Neuronal stem cell (in vitro differentiated cells): ENCODE data around the gene CD3D. TPM values are rescaled to one million over a fixed set of nuclear protein-coding genes. Genes with fewer than 3 reads are reported as not detected.

Source experiments
- DNase-seq: peaks from one replicate; pipeline ENCODE4 v3.0.0-alpha.2; 2013; ENCODE audit warnings: low spot score
- H2AFZ ChIP-seq: one replicate; pipeline ENCODE4 v1.6.1; 2013; ENCODE audit warnings: mild to moderate bottlenecking, low read length, inconsistent platforms
- H2AK5ac ChIP-seq: 2 replicates; pipeline ENCODE4 v1.6.1; 2013; ENCODE audit warnings: low read depth, mild to moderate bottlenecking, inconsistent platforms, low read length, moderate library complexity, mixed read lengths
- H2BK120ac ChIP-seq: 2 replicates; pipeline ENCODE4 v1.6.1; 2013; ENCODE audit warnings: low read depth, mild to moderate bottlenecking, inconsistent platforms, low read length, moderate library complexity, mixed read lengths
- H2BK12ac ChIP-seq: one replicate; pipeline ENCODE4 v1.6.1; 2013; ENCODE audit warnings: low read length, inconsistent platforms
- H2BK15ac ChIP-seq: 2 replicates; pipeline ENCODE4 v1.6.1; 2013; ENCODE audit warnings: mild to moderate bottlenecking, low read length, inconsistent platforms, mixed read lengths
- H2BK5ac ChIP-seq: one replicate; pipeline ENCODE4 v1.6.1; 2013; ENCODE audit warnings: inconsistent platforms, mild to moderate bottlenecking, low read length, moderate library complexity
- H3K14ac ChIP-seq: one replicate; pipeline ENCODE4 v1.6.1; 2013; ENCODE audit warnings: low read length, inconsistent platforms
- H3K18ac ChIP-seq: 2 replicates; pipeline ENCODE4 v1.6.1; 2013; ENCODE audit warnings: low read length, inconsistent platforms
- H3K23ac ChIP-seq: 2 replicates; pipeline ENCODE4 v1.6.1; 2013; ENCODE audit warnings: low read depth, mild to moderate bottlenecking, mixed read lengths, low read length, inconsistent platforms; ENCODE audit not compliant: poor library complexity
- H3K27ac ChIP-seq: replicated peaks from 3 replicates; pipeline ENCODE4 v1.5.1; 2013; ENCODE audit warnings: low read length, inconsistent platforms
- H3K27me3 ChIP-seq, 3 experiments: 2 replicates each; pipeline ENCODE4 v1.6.1; 2013; ENCODE audit warnings: low read length in 3 of 3, mild to moderate bottlenecking in 2 of 3, inconsistent platforms in 1 of 3, low read depth in 1 of 3, mixed read lengths in 1 of 3, moderate library complexity in 1 of 3; ENCODE audit not compliant: control insufficient read depth in 3 of 3, insufficient read depth in 3 of 3
- H3K36me3 ChIP-seq, 2 donors: replicated peaks in 1 of 2; 2 replicates each; pipeline ENCODE4 v1.6.1; 2013; ENCODE audit warnings: low read length in 2 of 2; ENCODE audit not compliant: control insufficient read depth in 2 of 2, insufficient read depth in 2 of 2
- H3K4ac ChIP-seq: 2 replicates; pipeline ENCODE4 v1.6.1; 2013; ENCODE audit warnings: inconsistent platforms, mild to moderate bottlenecking, low read length, moderate library complexity
- H3K4me1 ChIP-seq, 2 donors: 1 replicate in 1 of 2; 2 replicates in 1 of 2; pipeline ENCODE4 v1.6.1; 2013; ENCODE audit warnings: low read length in 2 of 2, low read depth in 1 of 2; ENCODE audit not compliant: control insufficient read depth in 2 of 2, insufficient read depth in 1 of 2
- H3K4me2 ChIP-seq: one replicate; pipeline ENCODE4 v1.6.1; 2013; ENCODE audit warnings: mild to moderate bottlenecking, low read length, inconsistent platforms; ENCODE audit not compliant: insufficient read depth, poor library complexity, severe bottlenecking
- H3K4me3 ChIP-seq, 2 donors: 2 replicates each; pipeline ENCODE4 v1.5.1; 2013; ENCODE audit warnings: low read length in 2 of 2, mild to moderate bottlenecking in 2 of 2, inconsistent platforms in 1 of 2, moderate library complexity in 1 of 2
- H3K79me1 ChIP-seq: one replicate; pipeline ENCODE4 v1.6.1; 2013; ENCODE audit warnings: low read depth, mild to moderate bottlenecking, inconsistent platforms, low read length, moderate library complexity
- H3K9ac ChIP-seq: one replicate; pipeline ENCODE4 v1.6.1; 2013; ENCODE audit warnings: mild to moderate bottlenecking, low read depth, low read length, inconsistent platforms; ENCODE audit not compliant: poor library complexity
- H3K9me3 ChIP-seq, 2 donors: replicated peaks in 1 of 2; 2 replicates each; pipeline versions ENCODE3 to v1.6.1; 2013; ENCODE audit warnings: low read length in 2 of 2, mild to moderate bottlenecking in 2 of 2, inconsistent platforms in 1 of 2, low read depth in 1 of 2, mixed read lengths in 1 of 2, moderate library complexity in 1 of 2; ENCODE audit not compliant: control insufficient read depth in 2 of 2, insufficient read depth in 1 of 2
- H4K8ac ChIP-seq: one replicate; pipeline ENCODE4 v1.6.1; 2013; ENCODE audit warnings: low read depth, mild to moderate bottlenecking, inconsistent platforms, low read length, moderate library complexity
- H4K91ac ChIP-seq: one replicate; pipeline ENCODE4 v1.6.1; 2013; ENCODE audit warnings: low read length, low read depth, mild to moderate bottlenecking, inconsistent platforms; ENCODE audit not compliant: poor library complexity
- WGBS, 2 donors: extraction: QIAGEN DNeasy Blood & Tissue Kit; methylation state at CpG; one replicate each; pipeline ENCODE4 v1.1.7; 2013; ENCODE audit warnings: missing lambda C conversion rate in 2 of 2, mixed read lengths in 1 of 2; ENCODE audit not compliant: insufficient read length in 2 of 2, insufficient replicate concordance in 1 of 2; ENCODE audit errors: extremely low coverage in 2 of 2; 5-methylcytosine and 5-hydroxymethylcytosine counted together
- polyA plus RNA-seq, 2 experiments: library from polyadenylated mRNA; stranded (reverse); fragments of 200-250 nt; gene quantifications; one replicate each; pipeline ENCODE4 v1.2.3, GENCODE V29; 2013

CD3D gene
- not detected for polyA plus RNA-seq (2013, experiment 1 of 2)
- polyA plus RNA-seq (2013, experiment 2 of 2), result not detected

DNA sequence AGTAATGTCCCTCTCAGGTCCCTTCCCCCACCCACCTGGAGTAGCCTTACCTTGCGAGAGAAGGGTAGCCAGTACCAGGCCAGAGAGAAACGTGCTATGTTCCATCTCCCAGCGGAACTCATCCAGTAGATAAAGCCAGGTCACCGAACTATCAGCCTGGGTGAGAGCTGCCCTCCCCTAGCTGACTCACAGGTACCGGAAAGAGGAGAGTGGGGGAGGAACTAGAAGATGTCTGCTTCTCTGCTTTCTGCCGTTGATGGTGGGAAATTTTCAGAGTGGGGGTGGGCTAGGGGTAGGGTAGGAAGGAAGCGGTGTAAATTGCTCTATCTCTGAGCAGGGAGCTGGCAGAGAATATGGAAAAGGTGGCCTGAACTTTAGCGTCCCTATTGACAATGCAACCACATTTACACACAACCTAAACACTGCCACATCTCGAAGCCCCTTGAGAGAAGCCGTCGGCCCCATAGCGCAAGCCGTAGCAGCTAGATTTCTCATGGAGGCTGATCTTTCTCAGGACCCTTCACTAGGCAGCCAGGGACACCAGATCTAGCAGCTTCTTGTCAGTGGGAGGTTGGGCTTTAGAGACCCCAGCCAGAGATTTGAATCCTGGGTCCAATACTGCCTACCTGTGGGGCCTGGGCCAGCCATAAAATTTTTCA lies at the start of gene CD3D:
CD3D (minus strand) TSS at position 203 of the 659 bp plus-strand sequence; CDS start at position 105, 98 bp downstream.
- H3K18ac ChIP-seq, result no peak within 1 kb of the TSS
- no peaks in the 10 kb centered on the region for H3K36me3 ChIP-seq
- H3K4me1 ChIP-seq, result peaks cover 0 to 2% of the 10 kb centered on the region in 2 donors
- no peak within 1 kb of the TSS for H3K14ac ChIP-seq
- H2AFZ ChIP-seq, result peak within 1 kb of the TSS; percentile 18
- H2AK5ac ChIP-seq, result no peak within 1 kb of the TSS
- WGBS, 2 donors, result no CpG with 5 or more reads among the region's 13 CpGs
- H2BK120ac ChIP-seq, result no peak within 1 kb of the TSS
- no peak within 1 kb of the TSS for H3K4me2 ChIP-seq
- no peaks in the 10 kb centered on the region for H3K79me1 ChIP-seq
- no peak within 1 kb of the TSS for H3K9ac ChIP-seq
- no peaks in the 10 kb centered on the region for H3K9me3 ChIP-seq
- DNase-seq, result no peak
- H3K27ac ChIP-seq, result no peak within 1 kb of the TSS
- H2BK15ac ChIP-seq, result no peak within 1 kb of the TSS
- H4K8ac ChIP-seq, result no peak within 1 kb of the TSS
- H2BK5ac ChIP-seq, result no peak within 1 kb of the TSS
- H3K4ac ChIP-seq, result no peak within 1 kb of the TSS
- H4K91ac ChIP-seq, result no peak within 1 kb of the TSS
- H3K27me3 ChIP-seq, result peaks cover 0 to 45% (median 0%) of the 10 kb centered on the region in 3 experiments
- no peak within 1 kb of the TSS for H3K23ac ChIP-seq
- no peak within 1 kb of the TSS for H2BK12ac ChIP-seq
- H3K4me3 ChIP-seq, result no peak within 1 kb of the TSS

DNA sequence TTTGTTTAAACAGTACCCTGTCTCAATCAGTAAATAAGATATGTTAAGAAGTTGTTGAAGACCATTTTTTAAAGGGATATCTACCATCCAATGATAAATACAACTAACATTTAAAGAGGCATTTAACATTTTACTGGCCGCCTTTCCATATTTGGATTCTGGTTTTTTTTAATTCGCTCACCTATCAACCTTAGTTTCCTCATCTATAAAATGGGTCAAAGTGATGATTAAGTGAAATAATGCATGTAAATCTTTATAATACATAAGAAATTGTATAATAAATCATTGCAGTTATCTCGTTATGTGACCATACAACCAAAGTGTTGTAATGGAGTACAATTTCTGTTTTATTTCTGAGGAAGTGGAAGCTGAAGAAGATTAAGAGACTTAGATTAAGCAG lies 41.2 kb upstream of the CD3D start:
- no peak for DNase-seq
- Histone ChIP-seq H2AK5ac (no peak overlapping the region), H2BK5ac (no peak overlapping the region), H3K36me3 (peaks cover 34 to 100% of the 10 kb centered on the region in 2 donors), H3K23ac (no peak overlapping the region), H3K4ac (no peak overlapping the region), H3K27me3 (no peaks in the 10 kb centered on the region), H2BK12ac (no peak overlapping the region), H2AFZ (no peak overlapping the region), H3K4me1 (no peaks in the 10 kb centered on the region), H3K18ac (no peak overlapping the region), H3K9ac (no peak overlapping the region), H3K4me2 (no peak overlapping the region), H3K79me1 (no peaks in the 10 kb centered on the region), H4K8ac (no peak overlapping the region), H2BK15ac (no peak overlapping the region), H3K9me3 (no peaks in the 10 kb centered on the region), H3K27ac (no peak overlapping the region), H3K14ac (no peak overlapping the region), H2BK120ac (no peak overlapping the region), H3K4me3 (no peak overlapping the region), H4K91ac (no peak overlapping the region)
- no CpG with 5 or more reads among the region's 3 CpGs for WGBS, 2 donors

DNA sequence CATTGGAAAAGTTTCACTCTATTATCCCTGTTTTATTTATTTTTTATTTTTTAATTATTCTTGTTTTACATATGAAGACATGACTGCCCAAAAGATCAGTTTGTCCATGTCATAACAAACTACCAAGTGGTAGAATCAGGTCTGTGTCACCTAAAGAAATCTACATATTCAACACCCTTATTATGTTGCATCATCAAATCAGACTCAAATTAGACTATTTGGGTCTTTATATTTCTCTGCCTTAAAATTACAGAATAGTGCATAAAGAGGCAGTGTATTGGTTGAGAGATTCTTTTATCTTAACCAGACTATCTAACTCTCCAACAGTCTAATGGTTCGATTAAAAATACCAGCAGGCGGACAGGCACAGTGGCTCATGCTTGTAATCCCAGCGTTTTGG lies 40.4 kb upstream of the CD3D start:
- Histone ChIP-seq H3K14ac (no peak overlapping the region), H3K36me3 (peaks cover 34 to 100% of the 10 kb centered on the region in 2 donors), H3K79me1 (no peaks in the 10 kb centered on the region), H3K18ac (no peak overlapping the region), H2AFZ (no peak overlapping the region), H3K4me2 (no peak overlapping the region), H2BK5ac (no peak overlapping the region), H4K91ac (no peak overlapping the region), H3K4ac (no peak overlapping the region), H3K4me1 (no peaks in the 10 kb centered on the region), H3K9me3 (no peaks in the 10 kb centered on the region), H3K4me3 (no peak overlapping the region), H2BK12ac (no peak overlapping the region), H4K8ac (no peak overlapping the region), H2BK120ac (no peak overlapping the region), H3K27me3 (no peaks in the 10 kb centered on the region), H3K27ac (no peak overlapping the region), H2AK5ac (no peak overlapping the region), H2BK15ac (no peak overlapping the region), H3K23ac (no peak overlapping the region), H3K9ac (no peak overlapping the region)
- no CpG with 5 or more reads among the region's 3 CpGs for WGBS, 2 donors
- DNase-seq, result no peak

DNA sequence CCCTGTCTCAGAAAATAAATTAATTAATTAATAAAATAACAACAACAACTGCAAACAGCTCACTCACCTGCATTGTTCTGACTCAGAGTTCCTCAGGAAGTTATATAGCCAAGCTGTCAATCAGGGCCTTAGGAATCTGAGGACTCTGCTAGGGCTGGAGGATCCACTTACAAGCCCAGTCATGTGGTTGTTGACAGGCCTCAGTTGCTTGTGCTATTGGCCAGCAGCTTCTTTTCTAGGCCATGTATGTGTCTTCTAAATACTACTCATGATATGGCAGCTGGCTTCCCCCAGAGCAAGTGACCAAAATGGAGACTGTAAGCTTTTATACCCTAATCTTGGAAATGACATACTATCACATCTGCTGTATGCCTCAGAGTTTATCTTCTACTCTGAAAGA lies 38.1 kb upstream of the CD3D start:
- Histone ChIP-seq H3K18ac (no peak overlapping the region), H2BK120ac (no peak overlapping the region), H2AK5ac (no peak overlapping the region), H3K27ac (no peak overlapping the region), H2AFZ (no peak overlapping the region), H4K8ac (no peak overlapping the region), H2BK15ac (no peak overlapping the region), H3K79me1 (no peaks in the 10 kb centered on the region), H3K4me3 (no peak overlapping the region), H3K4me1 (no peaks in the 10 kb centered on the region), H2BK12ac (no peak overlapping the region), H4K91ac (no peak overlapping the region), H3K9ac (no peak overlapping the region), H3K4ac (no peak overlapping the region), H3K9me3 (no peaks in the 10 kb centered on the region), H3K23ac (no peak overlapping the region), H3K4me2 (no peak overlapping the region), H2BK5ac (no peak overlapping the region), H3K27me3 (no peaks in the 10 kb centered on the region), H3K14ac (no peak overlapping the region), H3K36me3 (peaks cover 27 to 97% of the 10 kb centered on the region in 2 donors)
- DNase-seq, result no peak
